GM19397 (cell line): ENCODE results near the gene SPRY2.
A peak's percentile ranks its signal among the peaks of the same experiment; 100 is the strongest.
"Not testable (repeated sequence)": the region's sequence is repeated elsewhere in the genome, so short reads cannot be mapped to it uniquely, and the experiment has no call there.

ENCODE experiments used
- ATAC-seq: cut with Tn5 transposase; IDR thresholded peaks from one replicate; pipeline ENCODE4 v1.9.1; 2021; ENCODE audit warnings: mild to moderate bottlenecking, moderate library complexity; ENCODE audit not compliant: unreplicated experiment

The SPRY2 gene

GRCh38 chr13:80355496-80356094, 14.7 kb upstream of the SPRY2 start:
- ATAC-seq = not testable (repeated sequence)

GRCh38 chr13:80348750-80349149, 7.8 kb upstream of the SPRY2 start:
- ATAC-seq = no peak

GRCh38 chr13:80348314-80348713, 7.4 kb upstream of the SPRY2 start:
- no peak for ATAC-seq

GRCh38 chr13:80345771-80346510, 5.0 kb upstream of the SPRY2 start:
- no peak for ATAC-seq

- not testable (repeated sequence) for ATAC-seq
Observed at GRCh38 chr13:80344032-80344431, 3.1 kb upstream of the SPRY2 start.

- ATAC-seq = peak; percentile 56
Observed at GRCh38 chr13:80342471-80343371, 1.8 kb upstream of the SPRY2 start.

- no peak for ATAC-seq
Observed at GRCh38 chr13:80341756-80342370, 937 bp upstream of the SPRY2 start.

GRCh38 chr13:80340651-80341100, 250 bp downstream of the SPRY2 start:
- ATAC-seq = peak; percentile 28

GRCh38 chr13:80339912-80340650, 845 bp downstream of the SPRY2 start:
- peak; percentile 11 for ATAC-seq

- ATAC-seq = no peak
Observed at GRCh38 chr13:80339563-80339911, 1.4 kb downstream of the SPRY2 start.

GRCh38 chr13:80338781-80339562, 2.0 kb downstream of the SPRY2 start:
- ATAC-seq = no peak

GRCh38 chr13:80337288-80338081, 3.4 kb downstream of the SPRY2 start:
- ATAC-seq = no peak

- ATAC-seq = no peak
Observed at GRCh38 chr13:80336776-80337287, 4.1 kb downstream of the SPRY2 start.

GRCh38 chr13:80336370-80336769, 4.6 kb downstream of the SPRY2 start:
- ATAC-seq = no peak

GRCh38 chr13:80334597-80335260, 6.2 kb downstream of the SPRY2 start:
- ATAC-seq = no peak

GRCh38 chr13:80331984-80332383, 8.9 kb downstream of the SPRY2 start:
- no peak for ATAC-seq

GRCh38 chr13:80329250-80329649, 11.7 kb downstream of the SPRY2 start:
- no peak for ATAC-seq

GRCh38 chr13:80319004-80319403, 21.9 kb downstream of the SPRY2 start:
- ATAC-seq = no peak
